Astrocyte of the cerebellum (primary cell): ENCODE data around the gene GAL3ST3.
"Not testable (repeated sequence)": the region's sequence is repeated elsewhere in the genome, so short reads cannot be mapped to it uniquely, and the experiment has no call there.

Experiments used
- DNase-seq: peaks from one replicate; pipeline ENCODE4 v3.0.0-alpha.2; 2011; ENCODE audit warnings: low read depth
- H3K4me3 ChIP-seq: 2 replicates; pipeline ENCODE4 v1.5.1; 2011; ENCODE audit warnings: mild to moderate bottlenecking, low read depth, low read length, moderate library complexity
- CTCF ChIP-seq: IDR thresholded peaks from 2 replicates; pipeline ENCODE4 v1.5.1; 2012; ENCODE audit warnings: low read length, low read depth, moderate library complexity, mild to moderate bottlenecking; ENCODE audit errors: missing control alignments
- in situ Hi-C: cut with HindIII; loops from 2 replicates; pipeline ENCODE4 v1.10.0; 2017; ENCODE audit warnings: low sequenced_read_pairs

The GAL3ST3 gene

DNA sequence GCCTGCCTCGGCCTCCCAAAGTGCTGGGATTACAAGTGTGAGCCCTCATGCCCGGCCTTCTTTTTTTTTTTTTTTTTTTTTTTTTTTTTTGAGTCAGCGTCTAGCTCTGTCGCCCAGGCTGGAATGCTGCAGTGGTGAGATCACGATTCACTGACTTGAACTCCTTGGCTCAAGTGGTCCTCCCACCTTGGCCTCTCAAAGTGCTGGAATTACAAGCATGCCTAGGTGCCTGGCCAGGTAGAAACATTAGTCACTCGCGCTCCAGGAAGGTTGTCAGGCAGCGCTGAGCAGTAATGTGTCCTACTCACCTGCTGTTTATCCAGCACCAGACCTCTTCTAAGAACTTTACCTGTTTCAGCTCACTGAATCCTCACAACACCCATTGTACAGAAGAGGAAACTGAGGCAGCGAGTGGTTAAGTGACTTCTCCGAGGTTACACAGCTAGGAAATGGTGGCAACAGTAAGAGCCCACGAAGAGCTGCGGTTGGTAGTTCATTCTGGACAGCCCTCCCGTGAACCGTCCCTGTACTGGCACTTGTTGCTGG is 37.6 kb downstream of the GAL3ST3 start:
- TF ChIP-seq CTCF, result no peak
- no peak overlapping the region for H3K4me3 ChIP-seq
- DNase-seq, result no peak
- in situ Hi-C loops, result no loop called here

- in situ Hi-C loops, DNase-seq, H3K4me3 ChIP-seq: not testable (repeated sequence)
These were observed 38.9 kb downstream of the GAL3ST3 start for GRCh38 chr11:66010036-66010435.

DNA sequence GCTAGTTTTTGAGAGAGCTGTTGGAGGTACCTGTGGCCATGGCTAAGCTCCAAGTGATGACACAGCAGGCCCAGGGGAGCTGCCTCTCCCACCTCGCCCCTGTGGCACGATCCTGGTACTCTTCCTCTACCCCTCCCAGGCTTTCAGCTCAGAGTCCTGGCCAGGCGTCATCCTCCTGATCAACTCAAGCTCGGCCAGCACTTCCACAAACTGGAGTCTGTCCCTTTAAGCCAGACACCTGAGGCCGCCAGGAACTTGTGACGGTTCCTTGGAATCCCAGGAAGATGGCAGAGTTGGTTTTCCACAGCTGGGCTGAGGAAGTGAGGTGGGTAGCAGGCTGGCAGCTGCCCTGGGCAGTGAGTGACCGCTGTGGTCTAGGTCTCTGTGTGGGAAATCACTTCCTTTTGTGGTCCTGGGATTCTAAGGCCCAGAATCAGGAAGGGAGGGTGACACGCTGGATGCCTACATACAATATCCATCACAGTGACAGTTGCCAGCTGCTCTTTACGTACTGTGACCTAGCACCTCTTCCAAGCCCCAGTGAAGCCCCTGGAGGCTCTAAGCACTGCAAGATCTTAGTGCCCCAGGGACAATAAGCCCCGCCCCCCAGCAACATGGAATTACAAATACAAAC is 40.4 kb downstream of the GAL3ST3 start:
- DNase-seq, result no peak
- in situ Hi-C loops, result no loop called here
- H3K4me3 ChIP-seq, result no peak overlapping the region
- TF ChIP-seq CTCF, result no peak

DNA sequence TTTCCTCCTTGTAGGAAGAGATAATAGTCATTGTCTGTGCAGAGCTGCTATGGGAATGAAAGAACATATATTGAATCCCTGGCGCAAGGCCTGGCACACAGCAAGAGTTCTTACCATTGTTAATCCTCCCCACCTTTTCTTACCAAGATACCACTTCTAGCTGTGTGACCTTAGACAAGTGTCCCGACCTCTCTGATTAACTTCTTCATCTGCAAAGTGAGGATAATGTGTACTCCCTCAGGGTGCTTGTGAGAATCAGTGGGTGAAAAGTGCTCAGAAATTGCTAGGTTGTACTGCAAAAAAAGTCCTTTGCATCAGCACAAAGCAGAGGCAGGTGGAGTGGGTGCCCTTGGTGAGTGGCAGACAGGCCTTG is 40.9 kb downstream of the GAL3ST3 start:
- in situ Hi-C loops, result no loop called here
- no peak for DNase-seq
- TF ChIP-seq CTCF, result no peak
- H3K4me3 ChIP-seq, result no peak overlapping the region

GRCh38 chr11:66007201-66007634 is 41.7 kb downstream of the GAL3ST3 start:
- TF ChIP-seq CTCF, result no peak
- in situ Hi-C loops, result no loop called here
- no peak for DNase-seq
- no peak overlapping the region for H3K4me3 ChIP-seq

GRCh38 chr11:66006891-66007176 is 42.1 kb downstream of the GAL3ST3 start:
- in situ Hi-C loops, result no loop called here
- TF ChIP-seq CTCF, result no peak
- no peak for DNase-seq
- no peak overlapping the region for H3K4me3 ChIP-seq

- in situ Hi-C loops, result no loop called here
- TF ChIP-seq CTCF, result no peak
- DNase-seq, result no peak
- H3K4me3 ChIP-seq, result no peak overlapping the region
These were observed 42.6 kb downstream of the GAL3ST3 start for GRCh38 chr11:66006134-66006890.
